ENCODE measurements around the gene SOSTDC1.

The SOSTDC1 gene

DNA sequence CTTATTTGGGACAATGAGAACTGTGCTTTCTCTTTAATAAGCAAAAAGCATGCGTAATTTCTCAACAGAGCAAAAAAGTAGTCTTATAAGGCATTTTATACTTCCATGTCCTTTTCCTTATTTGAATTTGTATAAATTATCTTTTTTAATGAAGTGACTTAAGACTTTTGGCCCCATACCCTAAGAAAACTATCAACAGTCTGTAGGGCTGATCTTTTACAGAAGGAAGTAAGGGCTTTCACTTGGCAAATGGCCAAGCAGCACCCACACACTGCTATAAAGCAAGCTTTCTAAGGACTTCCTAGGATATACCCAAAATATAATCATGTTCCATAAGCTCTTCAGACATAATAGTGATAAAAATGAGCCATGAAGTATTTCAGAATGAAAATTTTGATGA, 47.6 kb downstream of the SOSTDC1 start:
- DNase-seq = no peak

DNA sequence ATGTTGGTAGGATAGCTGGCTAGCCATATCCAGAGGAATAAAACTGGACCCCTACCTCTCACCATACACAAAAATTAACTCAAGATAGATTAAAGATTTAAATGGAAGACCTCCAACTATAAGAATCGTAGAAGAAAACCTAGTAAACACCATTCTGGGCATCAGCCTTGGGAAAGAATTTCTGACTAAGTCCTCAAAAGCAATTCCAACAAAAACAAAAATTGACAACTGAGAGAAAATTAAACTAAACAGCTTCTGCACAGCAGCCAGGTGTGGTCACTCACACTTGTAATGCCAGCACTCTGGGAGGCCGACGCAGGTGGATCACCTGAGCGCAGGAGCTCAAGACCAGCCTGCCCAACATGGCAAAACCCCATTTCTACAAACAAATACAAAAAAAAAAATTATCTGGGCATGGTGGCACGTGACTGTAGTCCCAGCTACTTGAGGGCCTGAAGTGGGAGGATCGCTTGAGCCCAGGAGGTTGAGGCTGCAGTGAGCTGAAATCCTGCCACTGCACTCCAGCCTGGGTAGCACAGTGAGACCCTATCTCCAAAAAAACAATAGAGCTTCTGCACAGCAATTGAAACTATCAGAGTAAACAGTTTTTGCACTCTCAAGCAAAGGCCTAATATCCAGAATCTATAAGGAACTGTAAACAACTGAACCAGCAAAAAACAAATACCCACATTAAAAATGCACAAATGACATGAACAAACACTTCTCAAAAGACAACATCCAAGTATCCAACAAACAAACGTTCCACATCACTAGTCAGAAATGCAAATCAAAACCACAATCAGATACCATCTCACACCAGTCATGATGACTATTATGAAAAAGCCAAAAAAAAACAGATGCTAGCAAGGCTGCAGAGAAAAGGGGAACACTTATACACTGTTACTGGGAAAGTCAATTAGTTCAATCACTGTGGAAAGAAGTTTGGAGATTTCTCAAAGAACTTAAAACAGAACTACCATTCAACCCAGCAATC, 49.0 kb downstream of the SOSTDC1 start:
- DNase-seq = no peak

DNA sequence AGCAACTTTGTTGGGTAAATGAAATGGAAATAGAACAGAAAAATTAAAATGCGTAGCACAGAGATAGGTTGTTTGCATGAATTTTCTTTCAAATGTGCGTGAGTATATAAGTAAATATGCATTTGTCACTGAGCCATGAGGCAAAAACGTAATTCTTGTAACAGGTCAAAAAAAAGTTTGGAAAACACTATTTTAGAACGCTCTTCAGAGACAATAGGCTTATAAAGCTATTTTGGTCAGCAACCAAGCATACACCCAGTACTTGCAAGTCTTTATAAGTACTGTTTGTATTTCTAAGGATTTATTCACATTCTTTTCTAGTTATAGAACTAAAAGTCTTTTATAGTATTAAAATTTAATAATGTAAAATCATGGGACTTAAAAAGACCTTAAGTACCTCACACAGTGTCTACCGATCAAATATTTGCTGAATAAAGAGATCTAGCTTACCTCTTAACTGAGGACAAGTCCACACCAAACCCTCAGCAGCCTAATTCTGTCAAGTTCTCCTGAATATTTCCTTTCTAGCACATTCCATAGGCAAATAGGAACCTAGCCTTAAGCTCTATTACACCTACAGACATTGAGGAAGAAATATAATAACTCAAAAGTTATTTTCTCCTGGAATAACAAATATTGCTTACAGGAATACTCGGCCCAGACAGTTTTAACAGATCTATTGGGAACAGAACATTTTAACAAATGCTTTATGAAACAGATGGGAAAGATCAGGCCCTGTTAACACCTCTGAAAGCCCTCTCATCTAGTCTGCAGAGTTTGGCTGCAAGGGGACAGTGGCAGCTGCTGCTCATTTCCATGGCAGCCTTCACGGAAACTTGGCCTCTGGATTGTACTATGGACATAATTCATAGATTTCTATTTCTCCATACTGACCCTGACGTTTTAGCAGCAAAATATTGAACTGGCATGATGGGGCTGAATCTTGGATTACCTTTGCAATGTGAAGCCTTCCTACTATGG, 53.0 kb downstream of the SOSTDC1 start:
- no peak for DNase-seq

All from NCI-H1930 (cell line).